Measurements from ENCODE around the gene GRHPR. TPM values are rescaled to one million over a fixed set of nuclear protein-coding genes. Genes with fewer than 3 reads are reported as not detected.

GRHPR gene
- total RNA-seq, 1 donor from 2014 or later = 72.5 TPM

- peaks cover 9% of the 10 kb centered on the region for H3K4me1 Mint-ChIP-seq
- H3K27ac Mint-ChIP-seq = no peak overlapping the region
- no peaks in the 10 kb centered on the region for H3K9me3 Mint-ChIP-seq
These were observed 15.0 kb upstream of the GRHPR start for GRCh38 chr9:37407468-37407867.

GRCh38 chr9:37408933-37409710 lies 13.4 kb upstream of the GRHPR start:
- Mint-ChIP-seq H3K4me3 (no peak overlapping the region), H3K36me3 (ENCODE audit: low read depth) (no peaks in the 10 kb centered on the region), H3K27me3 (peaks cover 4% of the 10 kb centered on the region), H3K9me3 (no peaks in the 10 kb centered on the region), H3K27ac (peak overlapping the region; percentile 37), H3K4me1 (peaks cover 9% of the 10 kb centered on the region)
- DNase-seq = peak; percentile 75
- intact Hi-C loops (cut with micrococcal nuclease) = no loop called here

More at GRCh38 chr9:37407468-37407867, 15.0 kb upstream of the GRHPR start:
- H3K27me3 Mint-ChIP-seq = peaks cover 7% of the 10 kb centered on the region
- H3K36me3 Mint-ChIP-seq (ENCODE audit: low read depth) = no peaks in the 10 kb centered on the region
- no peak for DNase-seq
- intact Hi-C loops (cut with micrococcal nuclease) = no loop called here
- H3K4me3 Mint-ChIP-seq = no peak overlapping the region

GRCh38 chr9:37410354-37410861 lies 12.1 kb upstream of the GRHPR start:
- Mint-ChIP-seq H3K9me3 (no peaks in the 10 kb centered on the region), H3K4me1 (peaks cover 14% of the 10 kb centered on the region), H3K27ac (no peak overlapping the region), H3K36me3 (ENCODE audit: low read depth) (no peaks in the 10 kb centered on the region), H3K4me3 (no peak overlapping the region), H3K27me3 (peaks cover 2% of the 10 kb centered on the region)
- intact Hi-C loops (cut with micrococcal nuclease) = no loop called here
- no peak for DNase-seq

GRCh38 chr9:37410969-37411785 lies 11.3 kb upstream of the GRHPR start:
- peaks cover 14% of the 10 kb centered on the region for H3K4me1 Mint-ChIP-seq
- intact Hi-C loops (cut with micrococcal nuclease) = no loop called here
- H3K4me3 Mint-ChIP-seq = no peak overlapping the region
- H3K9me3 Mint-ChIP-seq = no peaks in the 10 kb centered on the region
- peak overlapping the region; percentile 42 for H3K27ac Mint-ChIP-seq
- H3K27me3 Mint-ChIP-seq = peaks cover 2% of the 10 kb centered on the region
- DNase-seq = no peak
- H3K36me3 Mint-ChIP-seq (ENCODE audit: low read depth) = no peaks in the 10 kb centered on the region

- no peak overlapping the region for H3K4me3 Mint-ChIP-seq
- peaks cover 2% of the 10 kb centered on the region for H3K27me3 Mint-ChIP-seq
- H3K9me3 Mint-ChIP-seq = no peaks in the 10 kb centered on the region
- H3K4me1 Mint-ChIP-seq = peaks cover 14% of the 10 kb centered on the region
- no peaks in the 10 kb centered on the region for H3K36me3 Mint-ChIP-seq (ENCODE audit: low read depth)
- intact Hi-C loops (cut with micrococcal nuclease) = no loop called here
- H3K27ac Mint-ChIP-seq = no peak overlapping the region
- no peak for DNase-seq
These were observed 9.9 kb upstream of the GRHPR start for GRCh38 chr9:37412431-37413151.

GRCh38 chr9:37413311-37413710 lies 9.2 kb upstream of the GRHPR start:
- no peak for DNase-seq
- H3K27me3 Mint-ChIP-seq = peaks cover 2% of the 10 kb centered on the region
- no peaks in the 10 kb centered on the region for H3K36me3 Mint-ChIP-seq (ENCODE audit: low read depth)
- intact Hi-C loops (cut with micrococcal nuclease) = no loop called here
- no peak overlapping the region for H3K27ac Mint-ChIP-seq
- H3K4me3 Mint-ChIP-seq = no peak overlapping the region
- H3K9me3 Mint-ChIP-seq = no peaks in the 10 kb centered on the region
- H3K4me1 Mint-ChIP-seq = peaks cover 14% of the 10 kb centered on the region

- intact Hi-C loops (cut with micrococcal nuclease) = loop anchor here (2.0 kb wide), 1 partner anchor 50 kb away; the partner anchor contains the start of gene ZBTB5
- H3K4me1 Mint-ChIP-seq = peaks cover 8% of the 10 kb centered on the region
- no peaks in the 10 kb centered on the region for H3K36me3 Mint-ChIP-seq (ENCODE audit: low read depth)
- no peak for DNase-seq
- H3K9me3 Mint-ChIP-seq = no peaks in the 10 kb centered on the region
- no peak overlapping the region for H3K27ac Mint-ChIP-seq
- H3K4me3 Mint-ChIP-seq = no peak overlapping the region
- H3K27me3 Mint-ChIP-seq = peaks cover 2% of the 10 kb centered on the region
These were observed 8.0 kb upstream of the GRHPR start for GRCh38 chr9:37414503-37414943.

- no peaks in the 10 kb centered on the region for H3K36me3 Mint-ChIP-seq (ENCODE audit: low read depth)
- no peak overlapping the region for H3K4me3 Mint-ChIP-seq
- intact Hi-C loops (cut with micrococcal nuclease) = loop anchor here (2.0 kb wide), 1 partner anchor 50 kb away; the partner anchor contains the start of gene ZBTB5
- H3K27me3 Mint-ChIP-seq = peaks cover 2% of the 10 kb centered on the region
- peaks cover 7% of the 10 kb centered on the region for H3K4me1 Mint-ChIP-seq
- no peaks in the 10 kb centered on the region for H3K9me3 Mint-ChIP-seq
- DNase-seq = peak; percentile 94
- H3K27ac Mint-ChIP-seq = peak overlapping the region; percentile 51
These were observed 7.3 kb upstream of the GRHPR start for GRCh38 chr9:37415011-37415719.

GRCh38 chr9:37417252-37417803 lies 5.2 kb upstream of the GRHPR start:
- peaks cover 11% of the 10 kb centered on the region for H3K4me1 Mint-ChIP-seq
- intact Hi-C loops (cut with micrococcal nuclease) = no loop called here
- no peak overlapping the region for H3K4me3 Mint-ChIP-seq
- H3K36me3 Mint-ChIP-seq (ENCODE audit: low read depth) = no peaks in the 10 kb centered on the region
- H3K27ac Mint-ChIP-seq = no peak overlapping the region
- no peak for DNase-seq
- H3K9me3 Mint-ChIP-seq = no peaks in the 10 kb centered on the region
- peaks cover 2% of the 10 kb centered on the region for H3K27me3 Mint-ChIP-seq

- H3K27ac Mint-ChIP-seq = no peak overlapping the region
- H3K9me3 Mint-ChIP-seq = no peaks in the 10 kb centered on the region
- H3K27me3 Mint-ChIP-seq = peaks cover 2% of the 10 kb centered on the region
- intact Hi-C loops (cut with micrococcal nuclease) = no loop called here
- peaks cover 2% of the 10 kb centered on the region for H3K36me3 Mint-ChIP-seq (ENCODE audit: low read depth)
- no peak overlapping the region for H3K4me3 Mint-ChIP-seq
- no peak for DNase-seq
- H3K4me1 Mint-ChIP-seq = peaks cover 12% of the 10 kb centered on the region
These were observed 4.5 kb upstream of the GRHPR start for GRCh38 chr9:37417857-37418618.

- H3K4me3 Mint-ChIP-seq = no peak overlapping the region
- H3K9me3 Mint-ChIP-seq = no peaks in the 10 kb centered on the region
- no peak overlapping the region for H3K27ac Mint-ChIP-seq
- peaks cover 2% of the 10 kb centered on the region for H3K27me3 Mint-ChIP-seq
- DNase-seq = no peak
- intact Hi-C loops (cut with micrococcal nuclease) = no loop called here
- peaks cover 19% of the 10 kb centered on the region for H3K4me1 Mint-ChIP-seq
- peaks cover 2% of the 10 kb centered on the region for H3K36me3 Mint-ChIP-seq (ENCODE audit: low read depth)
These were observed 3.3 kb upstream of the GRHPR start for GRCh38 chr9:37419204-37419603.

All from activated CD4-positive, alpha-beta T cell treated with anti-CD3 and anti-CD28 coated beads, Interleukin-2, amount 10 ng/mL, durations not matched to agents 24 days and 14 days (primary cell).